ENCODE measurements around the gene USP31.

USP31 gene

GRCh38 chr16:23020084-23020483 is 129.2 kb downstream of the USP31 start:
- DNase-seq, result no peak

DNA sequence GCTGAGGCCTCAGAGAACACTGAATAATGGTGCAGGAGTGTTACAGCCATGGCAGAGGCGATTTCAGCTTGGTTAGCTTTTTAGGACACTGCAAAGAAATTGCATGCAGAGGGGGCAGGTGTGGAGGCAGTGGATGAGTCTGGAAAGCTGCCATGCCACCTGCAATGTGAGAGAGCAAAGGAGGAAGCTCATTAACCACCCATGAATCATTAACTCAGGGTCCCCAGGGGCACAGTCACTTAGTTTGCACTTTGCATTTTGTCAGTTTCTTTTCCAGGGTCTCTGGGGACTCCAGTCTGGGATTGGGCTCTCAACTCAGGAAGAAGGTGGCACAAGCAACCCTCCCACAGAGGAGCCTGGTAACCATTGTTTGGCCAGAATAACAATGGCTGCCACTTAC is 132.9 kb downstream of the USP31 start:
- no peak for DNase-seq

DNA sequence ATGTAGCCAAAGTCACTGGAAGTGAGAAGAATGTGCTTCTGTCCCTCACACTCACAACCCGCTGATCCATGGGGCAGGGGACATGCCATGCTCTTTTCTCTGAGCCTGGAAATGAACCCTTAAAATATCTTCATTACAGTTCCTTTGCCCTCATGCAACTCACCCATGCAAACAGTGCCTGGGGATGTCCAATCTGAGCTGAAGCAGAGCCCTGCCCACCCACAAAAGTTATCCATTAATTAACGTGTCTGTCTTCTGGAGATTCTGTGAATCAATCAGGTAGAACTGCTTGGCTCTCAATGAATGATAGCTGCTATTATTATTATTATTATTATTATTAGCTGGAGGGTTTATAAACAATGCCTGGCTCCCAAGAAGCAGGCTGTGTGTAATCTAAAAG is 133.7 kb downstream of the USP31 start:
- no peak for DNase-seq

- DNase-seq, result no peak
Measured at GRCh38 chr16:23014592-23014991, 134.7 kb downstream of the USP31 start.

Data from amygdala (tissue), 56 donors.